ENCODE measurements around the gene ATG5.
A peak's percentile ranks its signal among the peaks of the same experiment; 100 is the strongest.

The ATG5 gene

GRCh38 chr6:106165885-106166485 is 159.6 kb downstream of the ATG5 start:
- Mint-ChIP-seq H3K27ac (peak overlapping the region; percentile 78), H3K4me3 (peak overlapping the region; percentile 16), H3K9me3 (no peaks in the 10 kb centered on the region), H3K36me3 (ENCODE audit: low read depth) (peaks cover 15% of the 10 kb centered on the region), H3K4me1 (ENCODE audit: low read depth) (peaks cover 66% of the 10 kb centered on the region), H3K27me3 (ENCODE audit: low read depth) (no peaks in the 10 kb centered on the region)
- no peak for DNase-seq (ENCODE audit: low spot score)

- Mint-ChIP-seq H3K36me3 (ENCODE audit: low read depth) (peaks cover 11% of the 10 kb centered on the region), H3K9me3 (no peaks in the 10 kb centered on the region), H3K4me1 (ENCODE audit: low read depth) (peaks cover 67% of the 10 kb centered on the region), H3K27ac (peak overlapping the region; percentile 98), H3K27me3 (ENCODE audit: low read depth) (no peaks in the 10 kb centered on the region), H3K4me3 (peak overlapping the region; percentile 76)
- DNase-seq (ENCODE audit: low spot score): peak; percentile 86
Observed at GRCh38 chr6:106163966-106164877, 161.3 kb downstream of the ATG5 start.

- Mint-ChIP-seq H3K4me3 (peak overlapping the region; percentile 76), H3K9me3 (no peaks in the 10 kb centered on the region), H3K4me1 (ENCODE audit: low read depth) (peaks cover 67% of the 10 kb centered on the region), H3K27me3 (ENCODE audit: low read depth) (no peaks in the 10 kb centered on the region), H3K27ac (peak overlapping the region; percentile 98), H3K36me3 (ENCODE audit: low read depth) (peaks cover 11% of the 10 kb centered on the region)
- DNase-seq (ENCODE audit: low spot score): peak; percentile 63
Observed at GRCh38 chr6:106163446-106163965, 162.1 kb downstream of the ATG5 start.

GRCh38 chr6:106162921-106163320 is 162.6 kb downstream of the ATG5 start:
- Mint-ChIP-seq H3K27ac (peak overlapping the region; percentile 98), H3K4me1 (ENCODE audit: low read depth) (peaks cover 61% of the 10 kb centered on the region), H3K36me3 (ENCODE audit: low read depth) (peaks cover 11% of the 10 kb centered on the region), H3K27me3 (ENCODE audit: low read depth) (no peaks in the 10 kb centered on the region), H3K4me3 (peak overlapping the region; percentile 76), H3K9me3 (no peaks in the 10 kb centered on the region)
- no peak for DNase-seq (ENCODE audit: low spot score)

- H3K27ac Mint-ChIP-seq: no peak overlapping the region
- no peak overlapping the region for H3K4me3 Mint-ChIP-seq
- H3K36me3 Mint-ChIP-seq (ENCODE audit: low read depth): peaks cover 8% of the 10 kb centered on the region
- DNase-seq (ENCODE audit: low spot score): no peak
- no peaks in the 10 kb centered on the region for H3K27me3 Mint-ChIP-seq (ENCODE audit: low read depth)
- H3K4me1 Mint-ChIP-seq (ENCODE audit: low read depth): peaks cover 58% of the 10 kb centered on the region
- no peaks in the 10 kb centered on the region for H3K9me3 Mint-ChIP-seq
Observed at GRCh38 chr6:106161893-106162292, 163.7 kb downstream of the ATG5 start.

GRCh38 chr6:106161311-106161874 is 164.2 kb downstream of the ATG5 start:
- no peak for DNase-seq (ENCODE audit: low spot score)
- peaks cover 7% of the 10 kb centered on the region for H3K36me3 Mint-ChIP-seq (ENCODE audit: low read depth)
- peaks cover 57% of the 10 kb centered on the region for H3K4me1 Mint-ChIP-seq (ENCODE audit: low read depth)
- no peaks in the 10 kb centered on the region for H3K27me3 Mint-ChIP-seq (ENCODE audit: low read depth)
- no peak overlapping the region for H3K4me3 Mint-ChIP-seq
- no peaks in the 10 kb centered on the region for H3K9me3 Mint-ChIP-seq
- no peak overlapping the region for H3K27ac Mint-ChIP-seq

- peaks cover 53% of the 10 kb centered on the region for H3K4me1 Mint-ChIP-seq (ENCODE audit: low read depth)
- no peaks in the 10 kb centered on the region for H3K27me3 Mint-ChIP-seq (ENCODE audit: low read depth)
- peaks cover 5% of the 10 kb centered on the region for H3K36me3 Mint-ChIP-seq (ENCODE audit: low read depth)
- H3K4me3 Mint-ChIP-seq: no peak overlapping the region
- H3K9me3 Mint-ChIP-seq: no peaks in the 10 kb centered on the region
- no peak overlapping the region for H3K27ac Mint-ChIP-seq
- no peak for DNase-seq (ENCODE audit: low spot score)
Observed at GRCh38 chr6:106160189-106160588, 165.4 kb downstream of the ATG5 start.

- Mint-ChIP-seq H3K4me1 (ENCODE audit: low read depth) (peaks cover 48% of the 10 kb centered on the region), H3K27me3 (ENCODE audit: low read depth) (no peaks in the 10 kb centered on the region), H3K27ac (no peak overlapping the region), H3K9me3 (no peaks in the 10 kb centered on the region), H3K4me3 (no peak overlapping the region), H3K36me3 (ENCODE audit: low read depth) (peaks cover 1% of the 10 kb centered on the region)
- no peak for DNase-seq (ENCODE audit: low spot score)
Observed at GRCh38 chr6:106159531-106159940, 166.0 kb downstream of the ATG5 start.

GRCh38 chr6:106158816-106159215 is 166.7 kb downstream of the ATG5 start:
- H3K4me1 Mint-ChIP-seq (ENCODE audit: low read depth): peaks cover 41% of the 10 kb centered on the region
- H3K4me3 Mint-ChIP-seq: no peak overlapping the region
- H3K27me3 Mint-ChIP-seq (ENCODE audit: low read depth): no peaks in the 10 kb centered on the region
- DNase-seq (ENCODE audit: low spot score): no peak
- no peaks in the 10 kb centered on the region for H3K36me3 Mint-ChIP-seq (ENCODE audit: low read depth)
- peak overlapping the region; percentile 5 for H3K27ac Mint-ChIP-seq
- H3K9me3 Mint-ChIP-seq: no peaks in the 10 kb centered on the region

- Mint-ChIP-seq H3K27me3 (ENCODE audit: low read depth) (no peaks in the 10 kb centered on the region), H3K9me3 (peaks cover 8% of the 10 kb centered on the region), H3K4me3 (no peak overlapping the region), H3K36me3 (ENCODE audit: low read depth) (peaks cover 3% of the 10 kb centered on the region), H3K4me1 (ENCODE audit: low read depth) (peaks cover 33% of the 10 kb centered on the region), H3K27ac (no peak overlapping the region)
- DNase-seq (ENCODE audit: low spot score): no peak
Observed at GRCh38 chr6:106156863-106157262, 168.7 kb downstream of the ATG5 start.

GRCh38 chr6:106156413-106156812 is 169.1 kb downstream of the ATG5 start:
- H3K27me3 Mint-ChIP-seq (ENCODE audit: low read depth): no peaks in the 10 kb centered on the region
- no peak overlapping the region for H3K4me3 Mint-ChIP-seq
- no peak overlapping the region for H3K27ac Mint-ChIP-seq
- peaks cover 29% of the 10 kb centered on the region for H3K4me1 Mint-ChIP-seq (ENCODE audit: low read depth)
- H3K36me3 Mint-ChIP-seq (ENCODE audit: low read depth): peaks cover 3% of the 10 kb centered on the region
- H3K9me3 Mint-ChIP-seq: peaks cover 9% of the 10 kb centered on the region
- DNase-seq (ENCODE audit: low spot score): no peak

- peaks cover 25% of the 10 kb centered on the region for H3K4me1 Mint-ChIP-seq (ENCODE audit: low read depth)
- peaks cover 3% of the 10 kb centered on the region for H3K36me3 Mint-ChIP-seq (ENCODE audit: low read depth)
- no peaks in the 10 kb centered on the region for H3K27me3 Mint-ChIP-seq (ENCODE audit: low read depth)
- DNase-seq (ENCODE audit: low spot score): no peak
- H3K27ac Mint-ChIP-seq: no peak overlapping the region
- no peak overlapping the region for H3K4me3 Mint-ChIP-seq
- peaks cover 9% of the 10 kb centered on the region for H3K9me3 Mint-ChIP-seq
Observed at GRCh38 chr6:106155219-106155830, 170.2 kb downstream of the ATG5 start.

GRCh38 chr6:106154326-106154725 is 171.2 kb downstream of the ATG5 start:
- Mint-ChIP-seq H3K27me3 (ENCODE audit: low read depth) (no peaks in the 10 kb centered on the region), H3K4me3 (no peak overlapping the region), H3K27ac (no peak overlapping the region), H3K4me1 (ENCODE audit: low read depth) (peaks cover 25% of the 10 kb centered on the region), H3K36me3 (ENCODE audit: low read depth) (peaks cover 3% of the 10 kb centered on the region), H3K9me3 (peaks cover 9% of the 10 kb centered on the region)
- DNase-seq (ENCODE audit: low spot score): no peak

- peaks cover 34% of the 10 kb centered on the region for H3K4me1 Mint-ChIP-seq (ENCODE audit: low read depth)
Observed at GRCh38 chr6:106152952-106153351, 172.6 kb downstream of the ATG5 start.

More at GRCh38 chr6:106152952-106153351, 172.6 kb downstream of the ATG5 start:
- Mint-ChIP-seq H3K9me3 (peaks cover 9% of the 10 kb centered on the region), H3K27ac (no peak overlapping the region), H3K4me3 (no peak overlapping the region), H3K36me3 (ENCODE audit: low read depth) (peaks cover 3% of the 10 kb centered on the region), H3K27me3 (ENCODE audit: low read depth) (no peaks in the 10 kb centered on the region)
- DNase-seq (ENCODE audit: low spot score): no peak

Measured in T-helper 2 cell treated with Interferon-gamma antibody and Interleukin-4, amounts not matched to agents 5 μg/mL and 100 μg/mL, for 36 hours (primary cell).